Parathyroid adenoma (tissue), 2 donors: ENCODE data around the gene PNMA8C.

Experiments
- H2AFZ ChIP-seq: fragments of 300-600 bp; sonication (generic); one replicate; pipeline ENCODE4 v1.7.0; 2017; ENCODE audit warnings: antibody characterized with exemption, mild to moderate bottlenecking
- H3K27ac ChIP-seq: fragments of 300-600 bp; sonication (generic); one replicate; pipeline ENCODE4 v1.7.0; 2017
- H3K27me3 ChIP-seq: fragments of 300-600 bp; sonication (generic); one replicate; pipeline ENCODE4 v1.7.0; 2017; ENCODE audit warnings: low read length; ENCODE audit not compliant: control insufficient read depth, insufficient read depth
- H3K36me3 ChIP-seq: fragments of 300-600 bp; sonication (generic); one replicate; pipeline ENCODE4 v1.7.0; 2017; ENCODE audit warnings: low read length; ENCODE audit not compliant: control insufficient read depth, insufficient read depth
- H3K4me1 ChIP-seq: fragments of 300-600 bp; sonication (generic); one replicate; pipeline ENCODE4 v1.7.0; 2017; ENCODE audit warnings: control low read depth
- H3K4me2 ChIP-seq: fragments of 300-600 bp; sonication (generic); one replicate; pipeline ENCODE4 v1.7.0; 2017; ENCODE audit warnings: low read length
- H3K4me3 ChIP-seq: fragments of 300-600 bp; sonication (generic); one replicate; pipeline ENCODE4 v1.7.0; 2017; ENCODE audit warnings: low read depth, low read length
- H3K79me2 ChIP-seq: fragments of 300-600 bp; sonication (generic); one replicate; pipeline ENCODE4 v1.7.0; 2017; ENCODE audit warnings: control low read depth
- H3K9ac ChIP-seq: fragments of 300-600 bp; sonication (generic); one replicate; pipeline ENCODE4 v1.7.0; 2017; ENCODE audit warnings: mild to moderate bottlenecking
- H3K9me3 ChIP-seq: fragments of 300-600 bp; sonication (generic); one replicate; pipeline ENCODE4 v1.7.0; 2017; ENCODE audit warnings: low read length; ENCODE audit not compliant: control insufficient read depth
- CTCF ChIP-seq: fragments of 300-600 bp; sonication (generic); IDR thresholded peaks from one replicate; pipeline ENCODE4 v1.7.0; 2017; ENCODE audit warnings: antibody characterized with exemption, mild to moderate bottlenecking
- donor health status: primary hyperparathyroidism.

The PNMA8C gene

GRCh38 chr19:46410205-46411087 is 18.3 kb downstream of the PNMA8C start:
- no peak overlapping the region for H3K4me2 ChIP-seq
- no peaks in the 10 kb centered on the region for H3K27me3 ChIP-seq
- no peaks in the 10 kb centered on the region for H3K36me3 ChIP-seq
- no peaks in the 10 kb centered on the region for H3K79me2 ChIP-seq
- H3K9me3 ChIP-seq = no peaks in the 10 kb centered on the region
- H3K4me1 ChIP-seq = peaks cover 8% of the 10 kb centered on the region
- no peak overlapping the region for H3K27ac ChIP-seq
- H3K9ac ChIP-seq = no peak overlapping the region
- no peak overlapping the region for H3K4me3 ChIP-seq
- no peak overlapping the region for H2AFZ ChIP-seq
- TF ChIP-seq CTCF = no peak

- Histone ChIP-seq H2AFZ (no peak overlapping the region), H3K4me3 (no peak overlapping the region), H3K4me2 (no peak overlapping the region), H3K4me1 (peaks cover 8% of the 10 kb centered on the region), H3K79me2 (no peaks in the 10 kb centered on the region), H3K27me3 (no peaks in the 10 kb centered on the region), H3K27ac (no peak overlapping the region), H3K9me3 (no peaks in the 10 kb centered on the region), H3K9ac (no peak overlapping the region), H3K36me3 (no peaks in the 10 kb centered on the region)
- no peak for TF ChIP-seq CTCF
These were observed 19.5 kb downstream of the PNMA8C start for GRCh38 chr19:46409191-46409590.

GRCh38 chr19:46408664-46409039 is 20.1 kb downstream of the PNMA8C start:
- no peaks in the 10 kb centered on the region for H3K79me2 ChIP-seq
- no peak overlapping the region for H3K27ac ChIP-seq
- TF ChIP-seq CTCF = no peak
- H3K9ac ChIP-seq = no peak overlapping the region
- peak overlapping the region; percentile 35 for H3K4me2 ChIP-seq
- peak overlapping the region; percentile 45 for H2AFZ ChIP-seq
- H3K36me3 ChIP-seq = no peaks in the 10 kb centered on the region
- H3K27me3 ChIP-seq = no peaks in the 10 kb centered on the region
- H3K4me3 ChIP-seq = peak overlapping the region; percentile 9
- peaks cover 6% of the 10 kb centered on the region for H3K4me1 ChIP-seq
- H3K9me3 ChIP-seq = no peaks in the 10 kb centered on the region

GRCh38 chr19:46407856-46408663 is 20.7 kb downstream of the PNMA8C start:
- Histone ChIP-seq H3K4me3 (peak overlapping the region; percentile 9), H3K79me2 (no peaks in the 10 kb centered on the region), H3K9ac (no peak overlapping the region), H3K36me3 (no peaks in the 10 kb centered on the region), H3K9me3 (no peaks in the 10 kb centered on the region), H2AFZ (peak overlapping the region; percentile 45), H3K27me3 (no peaks in the 10 kb centered on the region), H3K27ac (no peak overlapping the region), H3K4me1 (peaks cover 3% of the 10 kb centered on the region), H3K4me2 (peak overlapping the region; percentile 35)
- no peak for TF ChIP-seq CTCF
